A549 (cell line): ENCODE data around the gene FGFR1OP2. TPM values are rescaled to one million over a fixed set of nuclear protein-coding genes. Genes with fewer than 3 reads are reported as not detected.

ENCODE experiments used
- ATAC-seq, 2 experiments: fragments of 200-7000 bp in 1 of 2; fragments of >200 bp in 1 of 2; cut with Nextera tagmentation in 1 of 2; cut with Tn5 transposase in 1 of 2; 3 replicates each; pipeline versions ENCODE4 v1.8.0 to v1.9.1; 2018 to 2020; ENCODE audit warnings: mild to moderate bottlenecking in 1 of 2, moderate library complexity in 1 of 2
- CTCF ChIA-PET: fragments of 300-600 bp; sonication (Branson Sonifier 250); formaldehyde crosslinking; extraction: SDS; loops from one replicate; lab custom pipeline; 2021; ENCODE audit warnings: antibody characterized with exemption, inconsistent platforms; lab: Yijun Ruan, JAX
- POLR2A ChIA-PET: fragments of 350-600 bp; formaldehyde crosslinking; extraction: SDS; loops from one replicate; lab custom pipeline; 2021; ENCODE audit warnings: antibody characterized with exemption, inconsistent platforms; lab: Yijun Ruan, JAX
- DNase-seq, 2 experiments: peaks; one replicate each; pipeline versions ENCODE4 v3.0.0 to v3.0.0-alpha.2; 2011 to 2016; ENCODE audit warnings: low read depth in 1 of 2, low spot score in 1 of 2
- FAIRE-seq: peaks from 2 replicates; lab custom pipeline; 2011; peaks lifted over from hg19 to GRCh38; lab: Jason Lieb, UNC
- H3K27ac ChIP-seq, 2 experiments: fragments of >200 bp; sonication (Bioruptor Twin); formaldehyde crosslinking; 3 replicates each; pipeline ENCODE4 v1.5.1; 2016 to 2017
- H3K4me1 ChIP-seq: fragments of >200 bp; sonication (Bioruptor Twin); formaldehyde crosslinking; 3 replicates; pipeline ENCODE4 v1.6.1; 2016
- H3K4me2 ChIP-seq: fragments of >200 bp; sonication (Bioruptor Twin); formaldehyde crosslinking; 3 replicates; pipeline ENCODE4 v1.6.1; 2016
- H3K4me3 ChIP-seq: fragments of >200 bp; sonication (Bioruptor Twin); formaldehyde crosslinking; 3 replicates; pipeline ENCODE4 v1.5.1; 2016
- H3K9me3 ChIP-seq: fragments of >200 bp; sonication (Bioruptor Twin); formaldehyde crosslinking; 3 replicates; pipeline ENCODE4 v1.6.1; 2016
- BCL3 ChIP-seq: fragments of >200 bp; sonication (Bioruptor Twin); formaldehyde crosslinking; IDR thresholded peaks from 3 replicates; pipeline ENCODE4 v1.6.1; 2016
- BHLHE40 ChIP-seq: IDR thresholded peaks from 2 replicates; pipeline ENCODE4 v1.6.1; 2012; ENCODE audit warnings: low read depth, low read length, inconsistent platforms
- CBX2 ChIP-seq: fragments of 200-600 bp; sonication (generic); IDR thresholded peaks from 2 replicates; pipeline ENCODE4 v1.6.1; 2016; ENCODE audit warnings: low read depth, mild to moderate bottlenecking, borderline replicate concordance
- EHF ChIP-seq: fragments of 250-450 bp; sonication (Bioruptor Pico); IDR thresholded peaks from 2 replicates; pipeline ENCODE4 v1.5.0; 2020; ENCODE audit warnings: mild to moderate bottlenecking
- FOXS1 ChIP-seq: fragments of 250-450 bp; sonication (Bioruptor Pico); IDR thresholded peaks from 2 replicates; pipeline ENCODE4 v1.5.0; 2020; ENCODE audit warnings: mild to moderate bottlenecking, moderate library complexity
- GATA3 ChIP-seq: IDR thresholded peaks from 2 replicates; pipeline ENCODE4 v1.6.1; 2012; ENCODE audit warnings: borderline replicate concordance
- HEYL ChIP-seq: fragments of 250-450 bp; sonication (Bioruptor Pico); IDR thresholded peaks from 2 replicates; pipeline ENCODE4 v1.8.0; 2021; ENCODE audit warnings: mild to moderate bottlenecking, moderate library complexity
- JUN ChIP-seq, 2 experiments: fragments of >200 bp; sonication (Bioruptor Twin); formaldehyde crosslinking; IDR thresholded peaks; 2 replicates in 1 of 2; 3 replicates in 1 of 2; pipeline ENCODE4 v1.6.1; 2016 to 2017
- KDM5A ChIP-seq: fragments of 200-600 bp; sonication (generic); IDR thresholded peaks from 2 replicates; pipeline ENCODE4 v1.6.1; 2016; ENCODE audit warnings: antibody characterized with exemption, mild to moderate bottlenecking
- MAFK ChIP-seq: fragments of 450-650 bp; IDR thresholded peaks from 2 replicates; pipeline ENCODE4 v1.6.1; 2014; ENCODE audit not compliant: partially characterized antibody
- MAX ChIP-seq: IDR thresholded peaks from 2 replicates; pipeline ENCODE4 v1.6.1; 2012
- MAZ ChIP-seq: fragments of 150-350 bp; IDR thresholded peaks from 2 replicates; pipeline ENCODE4 v1.6.1; 2014; ENCODE audit warnings: antibody characterized with exemption, low read depth, low read length, borderline replicate concordance
- MYC ChIP-seq: IDR thresholded peaks from 2 replicates; pipeline ENCODE4 v1.6.1; 2012; ENCODE audit warnings: mild to moderate bottlenecking, inconsistent platforms, low read length, improper control_type of control experiment, borderline replicate concordance
- NPAS2 ChIP-seq: fragments of 250-450 bp; sonication (Bioruptor Pico); IDR thresholded peaks from 2 replicates; pipeline ENCODE4 v1.8.0; 2022; ENCODE audit warnings: mild to moderate bottlenecking, moderate library complexity, borderline replicate concordance
- NR3C1 ChIP-seq: fragments of >200 bp; sonication (Bioruptor Twin); formaldehyde crosslinking; IDR thresholded peaks from 3 replicates; pipeline ENCODE4 v1.6.1; 2017
- POLR2A ChIP-seq: IDR thresholded peaks from 2 replicates; pipeline ENCODE4 v1.6.1; 2012; ENCODE audit warnings: mild to moderate bottlenecking, low read length
- POLR2AphosphoS2 ChIP-seq: conservative IDR thresholded peaks from 2 replicates; pipeline ENCODE4 v1.6.1; 2012; ENCODE audit warnings: low read length, improper control_type of control experiment, inconsistent platforms
- RAD21 ChIP-seq, 2 experiments: fragments of >200 bp in 1 of 2; sonication (Bioruptor Twin) in 1 of 2; formaldehyde crosslinking in 1 of 2; IDR thresholded peaks in 1 of 2; conservative IDR thresholded peaks in 1 of 2; 2 replicates in 1 of 2; 3 replicates in 1 of 2; pipeline ENCODE4 v1.6.1; 2012 to 2018; ENCODE audit warnings: inconsistent platforms in 1 of 2
- REST ChIP-seq: fragments of 200-600 bp; sonication (generic); IDR thresholded peaks from 2 replicates; pipeline ENCODE4 v1.6.1; 2016; ENCODE audit warnings: antibody characterized with exemption, mild to moderate bottlenecking, moderate library complexity
- TFCP2L1 ChIP-seq: fragments of 250-450 bp; sonication (Bioruptor Pico); IDR thresholded peaks from 2 replicates; pipeline ENCODE4 v1.5.0; 2021; ENCODE audit warnings: mild to moderate bottlenecking
- TP53 ChIP-seq: fragments of 250-450 bp; sonication (Bioruptor Pico); IDR thresholded peaks from 2 replicates; pipeline ENCODE4 v1.5.0; 2021; ENCODE audit warnings: mild to moderate bottlenecking, moderate library complexity
- USF2 ChIP-seq: fragments of 450-650 bp; IDR thresholded peaks from 2 replicates; pipeline ENCODE4 v1.6.1; 2014; ENCODE audit warnings: antibody characterized with exemption
- ZFP36 ChIP-seq: fragments of 450-650 bp; IDR thresholded peaks from 2 replicates; pipeline ENCODE4 v1.6.1; 2014; ENCODE audit warnings: borderline replicate concordance; ENCODE audit not compliant: partially characterized antibody
- ZSCAN20 ChIP-seq: fragments of 250-450 bp; sonication (Bioruptor Pico); IDR thresholded peaks from 2 replicates; pipeline ENCODE4 v1.8.0; 2022; ENCODE audit warnings: mild to moderate bottlenecking, moderate library complexity
- WGBS: methylation state at CpG from one replicate; pipeline ENCODE4 v1.1.6; 2017; ENCODE audit errors: missing lambda C conversion rate; 5-methylcytosine and 5-hydroxymethylcytosine counted together
- polyA plus RNA-seq, 4 experiments: library from polyadenylated mRNA; depleted of rRNA in 3 of 4; stranded (reverse); fragments of >200 nt; fragmentation: RNase III in 1 of 4; extraction: RNeasy Plus Mini Kit Qiagen cat#74134 plus additional on column Dnase treatment in 1 of 4; gene quantifications; 2 replicates in 3 of 4; 3 replicates in 1 of 4; pipeline ENCODE4 v1.2.3, GENCODE V29; 2011 to 2017
- TF ChIP-seq, protein P1 (sequence below): fragments of 150-350 bp; IDR thresholded peaks from 2 replicates; pipeline ENCODE4 v1.6.1; 2014; ENCODE audit warnings: low read depth, mild to moderate bottlenecking, low read length
- TF ChIP-seq, protein P2 (sequence below): fragments of 250-450 bp; sonication (Bioruptor Pico); IDR thresholded peaks from 2 replicates; pipeline ENCODE4 v1.5.0; 2021; ENCODE audit warnings: mild to moderate bottlenecking, moderate library complexity, borderline replicate concordance
- TF ChIP-seq, protein P3 (sequence below): fragments of >200 bp; sonication (Bioruptor Twin); formaldehyde crosslinking; IDR thresholded peaks from 3 replicates; pipeline ENCODE4 v1.5.1; 2016

Gene FGFR1OP2
- polyA plus RNA-seq, 2 of the 4 experiments (the other 2 are of a cell fraction), result 36.3 to 51.1 TPM

DNA sequence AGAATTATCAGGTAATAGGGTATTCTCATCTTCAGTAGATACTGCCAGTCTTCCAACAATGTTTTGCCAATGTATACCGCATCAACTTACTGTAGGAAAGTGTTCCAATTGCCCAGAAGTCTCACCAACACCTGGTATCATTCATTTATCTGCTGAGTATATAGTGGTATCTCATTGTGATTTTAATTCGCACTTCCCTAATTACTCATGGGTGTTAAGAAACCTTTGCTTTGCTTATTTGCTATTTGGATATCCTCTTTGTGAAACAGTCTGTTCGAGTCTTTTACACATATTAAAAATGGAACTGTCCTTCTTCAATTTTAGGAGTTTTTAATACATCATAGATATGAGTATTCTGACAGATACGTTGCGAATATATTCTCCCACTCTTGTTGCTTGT, 69.8 kb downstream of the FGFR1OP2 start:
- ATAC-seq (no peak), DNase-seq (no peak), FAIRE-seq (no peak)
- Histone ChIP-seq H3K4me3 (no peak overlapping the region), H3K4me2 (no peak overlapping the region), H3K9me3 (no peaks in the 10 kb centered on the region), H3K4me1 (peaks cover 49% of the 10 kb centered on the region), H3K27ac (no peak overlapping the region)
- WGBS, result 88% methylated on average over 5 of the region's 5 CpGs
- ChIA-PET CTCF (no interaction called here), POLR2A (no interaction called here)
- TF ChIP-seq FOXS1 (CRISPR knock-in tag), result no peak
- no peak for TF ChIP-seq MAZ
- TF ChIP-seq, protein P1, sequence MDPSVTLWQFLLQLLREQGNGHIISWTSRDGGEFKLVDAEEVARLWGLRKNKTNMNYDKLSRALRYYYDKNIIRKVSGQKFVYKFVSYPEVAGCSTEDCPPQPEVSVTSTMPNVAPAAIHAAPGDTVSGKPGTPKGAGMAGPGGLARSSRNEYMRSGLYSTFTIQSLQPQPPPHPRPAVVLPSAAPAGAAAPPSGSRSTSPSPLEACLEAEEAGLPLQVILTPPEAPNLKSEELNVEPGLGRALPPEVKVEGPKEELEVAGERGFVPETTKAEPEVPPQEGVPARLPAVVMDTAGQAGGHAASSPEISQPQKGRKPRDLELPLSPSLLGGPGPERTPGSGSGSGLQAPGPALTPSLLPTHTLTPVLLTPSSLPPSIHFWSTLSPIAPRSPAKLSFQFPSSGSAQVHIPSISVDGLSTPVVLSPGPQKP, result no peak
- TF ChIP-seq MAX, result no peak
- no peak for TF ChIP-seq JUN (IDR thresholded peaks at IDR 0.05)
- no peak for TF ChIP-seq BHLHE40
- no peak for TF ChIP-seq NR3C1
- TF ChIP-seq MAFK, result no peak
- no peak for TF ChIP-seq KDM5A
- no peak for TF ChIP-seq POLR2A
- no peak for TF ChIP-seq CBX2
- TF ChIP-seq GATA3, result no peak
- TF ChIP-seq ZSCAN20 (CRISPR knock-in tag), result no peak
- no peak for TF ChIP-seq HEYL (CRISPR knock-in tag)
- no peak for TF ChIP-seq TP53
- no peak for TF ChIP-seq RAD21 (conservative IDR thresholded peaks at IDR 0.05 in 1 of 2, IDR thresholded peaks at IDR 0.05 in 1 of 2)
- TF ChIP-seq MYC, result no peak

- ChIA-PET POLR2A (no interaction called here), CTCF (interaction anchor here (1.9 kb wide), 1 partner anchor 8 kb away, joined by 7 read pairs; no protein-coding TSS in a partner anchor)
- no peak overlapping the region for H3K4me2 ChIP-seq
- 13% methylated on average over 1 of the region's 1 CpG for WGBS
- DNase-seq (no peak), ATAC-seq (no peak), FAIRE-seq (no peak)
- TF ChIP-seq NR3C1, result no peak
- no peak for TF ChIP-seq REST
- TF ChIP-seq FOXS1 (CRISPR knock-in tag), result no peak
- TF ChIP-seq, protein P2, sequence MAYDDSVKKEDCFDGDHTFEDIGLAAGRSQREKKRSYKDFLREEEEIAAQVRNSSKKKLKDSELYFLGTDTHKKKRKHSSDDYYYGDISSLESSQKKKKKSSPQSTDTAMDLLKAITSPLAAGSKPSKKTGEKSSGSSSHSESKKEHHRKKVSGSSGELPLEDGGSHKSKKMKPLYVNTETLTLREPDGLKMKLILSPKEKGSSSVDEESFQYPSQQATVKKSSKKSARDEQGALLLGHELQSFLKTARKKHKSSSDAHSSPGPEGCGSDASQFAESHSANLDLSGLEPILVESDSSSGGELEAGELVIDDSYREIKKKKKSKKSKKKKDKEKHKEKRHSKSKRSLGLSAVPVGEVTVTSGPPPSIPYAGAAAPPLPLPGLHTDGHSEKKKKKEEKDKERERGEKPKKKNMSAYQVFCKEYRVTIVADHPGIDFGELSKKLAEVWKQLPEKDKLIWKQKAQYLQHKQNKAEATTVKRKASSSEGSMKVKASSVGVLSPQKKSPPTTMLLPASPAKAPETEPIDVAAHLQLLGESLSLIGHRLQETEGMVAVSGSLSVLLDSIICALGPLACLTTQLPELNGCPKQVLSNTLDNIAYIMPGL (CRISPR knock-in tag), result no peak
- TF ChIP-seq USF2, result no peak
- no peak for TF ChIP-seq BHLHE40
- TF ChIP-seq TP53, result no peak
- TF ChIP-seq NPAS2, result no peak
- no peak for TF ChIP-seq POLR2AphosphoS2
- TF ChIP-seq EHF (CRISPR knock-in tag), result no peak
- no peak for TF ChIP-seq BCL3
- TF ChIP-seq ZFP36, result no peak
- no peak for TF ChIP-seq TFCP2L1
- TF ChIP-seq, protein P3, sequence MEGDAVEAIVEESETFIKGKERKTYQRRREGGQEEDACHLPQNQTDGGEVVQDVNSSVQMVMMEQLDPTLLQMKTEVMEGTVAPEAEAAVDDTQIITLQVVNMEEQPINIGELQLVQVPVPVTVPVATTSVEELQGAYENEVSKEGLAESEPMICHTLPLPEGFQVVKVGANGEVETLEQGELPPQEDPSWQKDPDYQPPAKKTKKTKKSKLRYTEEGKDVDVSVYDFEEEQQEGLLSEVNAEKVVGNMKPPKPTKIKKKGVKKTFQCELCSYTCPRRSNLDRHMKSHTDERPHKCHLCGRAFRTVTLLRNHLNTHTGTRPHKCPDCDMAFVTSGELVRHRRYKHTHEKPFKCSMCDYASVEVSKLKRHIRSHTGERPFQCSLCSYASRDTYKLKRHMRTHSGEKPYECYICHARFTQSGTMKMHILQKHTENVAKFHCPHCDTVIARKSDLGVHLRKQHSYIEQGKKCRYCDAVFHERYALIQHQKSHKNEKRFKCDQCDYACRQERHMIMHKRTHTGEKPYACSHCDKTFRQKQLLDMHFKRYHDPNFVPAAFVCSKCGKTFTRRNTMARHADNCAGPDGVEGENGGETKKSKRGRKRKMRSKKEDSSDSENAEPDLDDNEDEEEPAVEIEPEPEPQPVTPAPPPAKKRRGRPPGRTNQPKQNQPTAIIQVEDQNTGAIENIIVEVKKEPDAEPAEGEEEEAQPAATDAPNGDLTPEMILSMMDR, result no peak
- H3K9me3 ChIP-seq, result no peaks in the 10 kb centered on the region
- H3K27ac ChIP-seq, result no peak overlapping the region
- H3K4me1 ChIP-seq, result peaks cover 52% of the 10 kb centered on the region
- no peak overlapping the region for H3K4me3 ChIP-seq
These were observed 71.6 kb downstream of the FGFR1OP2 start for GRCh38 chr12:27009881-27010301.
